GM21786 (cell line): ENCODE results near the gene CEP135.
"Not testable (repeated sequence)": the region's sequence is repeated elsewhere in the genome, so short reads cannot be mapped to it uniquely, and the experiment has no call there.

ENCODE experiments used
- ATAC-seq: cut with Tn5 transposase; IDR thresholded peaks from one replicate; pipeline ENCODE4 v1.9.1; 2021; ENCODE audit not compliant: unreplicated experiment

Gene CEP135

DNA sequence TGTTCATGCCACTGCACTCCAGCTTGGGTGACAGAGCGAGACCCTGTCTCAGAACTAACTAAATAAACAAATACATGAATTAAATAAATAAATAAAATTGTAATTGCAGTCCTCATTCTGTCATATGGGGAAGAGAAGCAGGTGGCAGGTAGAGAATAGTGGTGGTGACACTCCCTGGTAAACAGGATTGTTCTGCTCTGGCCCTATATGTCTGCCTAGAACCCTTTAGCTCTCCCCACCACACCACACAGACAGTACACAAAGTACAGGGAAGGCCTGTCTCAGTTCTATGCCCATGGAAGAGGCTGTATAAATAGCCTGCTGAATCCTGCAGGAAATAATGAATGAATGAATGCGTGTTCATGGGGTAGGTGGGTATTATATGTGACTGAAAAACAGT lies 117.7 kb downstream of the CEP135 start:
- ATAC-seq = no peak

DNA sequence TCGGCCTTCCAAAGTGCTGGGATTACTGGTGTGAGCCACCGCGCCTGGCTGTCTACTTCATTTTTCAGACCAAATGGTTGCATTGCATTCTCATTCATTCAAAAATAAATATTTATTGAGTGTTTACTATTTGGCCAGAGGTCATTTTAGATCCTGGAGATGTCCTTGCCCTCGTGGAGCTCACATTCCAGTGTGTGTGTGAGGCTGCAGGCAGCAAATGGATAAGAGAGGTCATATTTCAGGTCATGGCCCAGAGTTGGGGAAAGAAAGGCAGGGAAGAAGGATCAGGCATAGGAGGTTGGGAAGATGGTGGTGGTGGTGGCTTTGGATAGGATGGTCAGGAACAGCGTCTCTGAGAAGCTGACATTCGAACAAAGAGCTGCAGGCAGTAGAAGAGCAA lies 119.1 kb downstream of the CEP135 start:
- ATAC-seq = no peak

DNA sequence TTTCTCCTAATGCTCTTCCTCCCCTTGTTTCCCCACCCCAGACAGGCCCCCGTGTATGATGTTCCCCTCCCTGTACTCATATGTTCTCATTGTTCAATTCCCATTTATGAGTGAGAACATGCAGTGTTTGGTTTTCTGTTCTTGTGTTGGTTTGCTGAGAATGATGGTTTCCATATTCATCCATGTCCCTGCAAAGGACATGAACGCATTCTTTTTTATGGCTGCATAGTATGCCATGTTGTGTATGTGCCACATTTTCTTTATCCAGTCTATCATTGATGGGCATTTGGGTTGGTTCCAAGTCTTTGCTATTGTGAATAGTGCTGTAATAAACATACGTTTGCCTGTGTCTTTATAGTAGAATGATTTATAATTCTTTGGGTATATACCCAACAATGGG lies 124.0 kb downstream of the CEP135 start:
- ATAC-seq = not testable (repeated sequence)

DNA sequence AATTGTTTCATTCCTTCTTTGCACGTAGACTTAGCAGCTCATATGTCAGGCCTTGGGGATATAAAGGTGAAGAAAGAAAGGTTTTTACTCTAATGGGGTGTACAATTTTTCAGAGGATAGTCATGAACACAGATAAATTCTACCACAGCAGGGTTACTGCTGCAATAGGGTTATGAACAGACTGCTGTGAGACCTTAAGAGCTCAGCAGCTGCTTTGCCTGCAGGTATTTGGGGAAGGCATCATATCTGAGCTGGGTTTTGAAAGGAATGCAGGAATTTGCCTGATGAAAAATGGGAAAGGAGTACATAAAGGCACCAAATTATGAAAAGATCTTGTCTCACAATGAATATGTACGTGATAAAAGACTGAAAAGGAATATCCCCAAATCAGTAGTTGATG lies 128.9 kb downstream of the CEP135 start:
- no peak for ATAC-seq

DNA sequence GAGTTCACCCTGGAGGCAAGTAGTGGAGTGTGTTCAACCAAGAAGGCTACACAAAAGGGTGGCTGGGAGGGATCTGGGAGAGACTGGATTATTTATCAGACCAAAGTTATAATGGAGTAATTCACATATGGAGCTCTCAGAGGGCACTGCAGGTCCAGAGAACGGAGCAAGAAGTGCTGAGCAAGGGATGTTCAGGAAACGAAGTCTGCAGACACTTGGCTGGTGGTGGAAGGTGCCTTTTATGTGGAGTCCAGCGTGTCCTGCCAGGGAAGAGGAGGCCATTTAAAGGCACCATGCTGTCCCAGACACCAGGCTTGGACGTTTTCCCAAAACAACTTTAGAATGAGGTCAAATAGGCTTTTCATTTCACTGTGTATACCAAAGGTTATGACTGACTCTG lies 130.1 kb downstream of the CEP135 start:
- no peak for ATAC-seq

DNA sequence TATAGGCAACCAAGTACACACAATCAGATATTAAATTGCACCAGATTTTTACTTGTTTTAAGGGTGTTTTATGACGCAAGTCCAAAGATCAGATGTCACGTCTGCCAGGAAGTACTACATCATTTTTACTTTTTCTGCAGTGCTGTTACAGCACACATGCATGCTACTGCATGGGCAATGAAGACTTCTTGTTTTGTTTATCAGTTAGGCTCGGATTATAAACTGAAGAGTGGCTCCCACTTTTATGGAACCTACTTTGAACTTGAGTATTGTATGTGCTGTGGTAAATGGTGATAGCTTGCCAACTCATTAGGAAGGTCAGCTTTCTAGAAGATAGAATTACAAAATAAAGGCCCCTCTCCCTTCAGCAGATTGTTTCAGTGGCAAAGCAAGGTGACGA lies 131.6 kb downstream of the CEP135 start:
- no peak for ATAC-seq

DNA sequence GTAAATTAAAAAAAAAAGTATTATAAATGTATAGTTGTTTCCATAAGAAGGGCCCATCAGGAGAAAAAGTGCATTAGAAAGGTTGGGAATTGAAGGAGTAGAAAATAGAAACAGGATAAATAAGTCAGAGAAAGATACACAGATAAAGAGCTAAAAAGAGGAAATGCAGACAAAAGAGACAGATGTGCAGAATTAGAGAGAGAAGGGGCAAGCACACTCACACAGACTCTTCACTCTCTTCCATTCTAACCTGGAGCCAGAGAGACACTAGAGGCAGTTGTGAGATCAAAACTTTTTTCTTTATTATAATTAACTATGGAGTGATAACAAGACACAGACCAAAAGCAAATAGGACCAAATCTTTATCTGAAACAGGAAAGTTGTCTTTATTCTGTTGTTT lies 134.1 kb downstream of the CEP135 start:
- ATAC-seq = no peak
